Stimulated activated CD4-positive, alpha-beta T cell treated with anti-CD3 and anti-CD28 coated beads, Interleukin-15, amount 100 ng/mL, for 24 hours (primary cell): ENCODE measurements around the gene KLF12.

Source experiments
- DNase-seq: peaks from one replicate; pipeline ENCODE4 v3.0.0-alpha.2; 2020

KLF12 gene

GRCh38 chr13:74102691-74103090 is 31.5 kb downstream of the KLF12 start:
- no peak for DNase-seq

GRCh38 chr13:74101436-74101835 is 32.8 kb downstream of the KLF12 start:
- DNase-seq, result no peak

DNA sequence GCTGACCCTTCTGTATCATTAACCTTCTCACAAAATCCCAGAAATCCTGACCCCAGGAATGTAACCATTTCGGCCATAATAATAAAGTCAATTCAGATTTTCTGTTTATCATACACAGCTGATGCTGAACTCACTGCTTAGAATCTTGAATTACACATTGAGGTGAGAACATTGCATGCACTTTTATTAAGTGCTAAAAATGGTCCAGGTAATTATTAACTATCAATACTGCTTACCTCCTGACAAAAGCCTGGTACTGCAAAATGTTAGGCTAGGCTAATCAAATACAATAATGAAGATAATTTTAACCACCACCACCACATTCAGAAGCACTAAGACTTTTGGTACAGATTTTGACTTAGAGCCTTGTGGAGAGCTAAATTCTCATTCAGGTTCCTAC is 36.1 kb downstream of the KLF12 start:
- DNase-seq, result no peak

DNA sequence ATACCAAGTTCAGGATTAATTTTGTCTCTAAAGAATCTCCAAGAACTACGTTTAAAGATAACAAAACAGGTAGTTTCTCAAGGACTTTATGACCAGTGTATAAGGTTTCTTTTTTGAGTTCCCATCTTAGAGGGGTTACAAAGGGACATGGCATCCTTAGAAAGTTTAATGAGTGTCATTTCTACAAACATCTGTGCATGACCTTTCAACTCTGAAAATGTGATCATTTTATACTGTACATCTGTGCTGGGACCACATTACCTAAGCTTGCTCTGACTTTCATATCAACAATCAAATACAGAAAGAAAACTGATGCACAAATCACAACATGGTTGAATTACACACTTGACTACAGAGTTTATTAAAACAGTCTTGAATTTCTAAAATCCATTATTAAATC is 37.1 kb downstream of the KLF12 start:
- DNase-seq, result no peak

DNA sequence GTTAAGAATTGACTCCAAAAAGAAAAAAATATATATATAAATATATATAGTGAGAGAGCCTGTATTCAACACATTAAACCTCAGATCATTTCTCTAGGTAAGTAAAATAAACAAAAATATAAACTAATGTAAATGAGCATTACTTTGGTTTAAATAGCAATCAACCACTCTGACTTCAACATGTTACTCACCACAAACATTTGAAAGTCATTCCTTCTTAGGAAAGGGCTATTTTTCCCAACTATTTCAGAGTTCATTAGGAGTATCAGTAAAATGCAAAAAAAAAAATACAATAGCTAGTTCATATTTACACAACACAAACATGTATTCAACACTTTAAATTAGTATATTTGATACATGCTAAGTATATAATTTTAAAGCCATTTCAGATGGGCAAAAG is 40.5 kb downstream of the KLF12 start:
- no peak for DNase-seq

DNA sequence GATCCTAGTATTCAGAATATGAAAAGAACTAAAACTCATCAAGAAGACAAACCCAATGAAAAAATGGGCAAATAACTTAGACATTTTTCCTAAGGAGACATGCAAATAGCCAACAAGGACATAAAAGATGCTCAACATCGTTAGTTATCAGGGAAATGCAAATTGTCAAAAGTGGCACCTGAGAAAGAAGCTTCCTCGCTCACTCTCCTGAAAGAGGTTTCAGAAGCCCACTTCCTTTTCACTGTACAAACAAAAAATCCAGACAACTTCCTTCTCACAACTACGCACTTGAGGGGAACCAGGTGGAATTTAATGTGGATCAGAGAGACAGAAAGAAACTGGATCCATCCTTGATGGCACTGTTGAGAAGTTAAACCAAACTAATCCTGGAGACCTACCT is 41.5 kb downstream of the KLF12 start:
- no peak for DNase-seq

- no peak for DNase-seq
Measured at GRCh38 chr13:74090869-74091605, 43.2 kb downstream of the KLF12 start.

GRCh38 chr13:74090397-74090796 is 43.8 kb downstream of the KLF12 start:
- DNase-seq, result no peak

DNA sequence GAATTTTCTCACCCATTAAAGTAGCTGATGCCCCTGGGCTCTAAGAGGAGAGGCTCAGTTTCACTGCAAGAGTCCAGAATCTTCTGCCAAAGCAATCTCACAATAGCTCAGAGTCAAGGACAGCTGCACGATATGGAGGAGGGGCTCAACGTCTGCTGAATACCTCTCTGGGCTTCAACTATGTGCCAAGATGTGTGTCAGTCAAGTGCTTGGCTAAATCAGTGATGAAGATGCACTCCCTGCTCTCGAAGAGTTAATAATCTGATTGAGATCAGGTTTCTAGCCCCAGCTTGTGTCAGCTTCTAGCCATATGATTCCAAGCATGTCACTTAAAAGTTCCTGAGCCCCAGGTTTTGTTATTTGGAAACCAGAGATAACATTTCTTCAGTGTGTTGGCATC is 46.8 kb downstream of the KLF12 start:
- DNase-seq, result no peak
